GM12878 (cell line): ENCODE measurements around the gene STK40. TPM values are rescaled to one million over a fixed set of nuclear protein-coding genes. Genes with fewer than 3 reads are reported as not detected.

Experiments
- ATAC-seq: fragments of 200-7000 bp; cut with Tn5 transposase; 3 replicates; pipeline ENCODE4 v1.9.1; 2020; ENCODE audit warnings: mild to moderate bottlenecking, moderate library complexity
- BruUV-seq: library from RNA; stranded (reverse); fragments of 400-500 nt; replicated peaks from 2 replicates; lab custom pipeline; 2021; lab: Mats Ljungman, UMichigan
- CTCF ChIA-PET: fragments of 300-600 bp; sonication (Branson Sonifier 250); formaldehyde crosslinking; extraction: SDS; loops from one replicate; lab custom pipeline; 2021; ENCODE audit warnings: inconsistent platforms; lab: Yijun Ruan, JAX
- POLR2A ChIA-PET: fragments of 350-600 bp; formaldehyde crosslinking; extraction: SDS; loops from one replicate; lab custom pipeline; 2021; ENCODE audit warnings: inconsistent platforms; lab: Charles Lee
- RAD21 ChIA-PET: fragments of 300-600 bp; sonication (Branson Sonifier 250); formaldehyde crosslinking; loops from one replicate; lab custom pipeline; 2023; ENCODE audit warnings: antibody characterized with exemption; ENCODE audit not compliant: unreplicated experiment; lab: Charles Lee
- SMC1A ChIA-PET: fragments of 300-600 bp; sonication (Branson Sonifier 250); formaldehyde crosslinking; loops from one replicate; lab custom pipeline; 2023; ENCODE audit not compliant: unreplicated experiment, uncharacterized antibody; lab: Charles Lee
- DNase-seq: peaks from one replicate; pipeline ENCODE4 v3.0.0-alpha.2; 2011; ENCODE audit warnings: low read depth, low spot score
- FAIRE-seq: peaks from 3 replicates; lab custom pipeline; 2011; peaks lifted over from hg19 to GRCh38; lab: Jason Lieb, UNC
- H2AFZ ChIP-seq: 2 replicates; pipeline ENCODE4 v1.6.0; 2011; ENCODE audit warnings: low read depth, low read length, control low read depth; ENCODE audit not compliant: control insufficient read depth
- H3K27ac ChIP-seq: 2 replicates; pipeline ENCODE4 v1.5.1; 2011; ENCODE audit warnings: control low read depth; ENCODE audit not compliant: control insufficient read depth, insufficient read depth
- H3K27me3 ChIP-seq, 2 experiments: replicated peaks in 1 of 2; 2 replicates each; pipeline versions ENCODE4 v1.6.0 to v1.6.1; 2011; ENCODE audit warnings: low read length in 1 of 2; ENCODE audit not compliant: control insufficient read depth in 2 of 2, insufficient read depth in 2 of 2
- H3K36me3 ChIP-seq, 2 experiments: 2 replicates each; pipeline ENCODE4 v1.5.1; 2011; ENCODE audit warnings: low read length in 1 of 2; ENCODE audit not compliant: control insufficient read depth in 2 of 2, insufficient read depth in 2 of 2
- H3K4me1 ChIP-seq: 2 replicates; pipeline ENCODE4 v1.6.1; 2011; ENCODE audit warnings: mild to moderate bottlenecking, low read length, moderate library complexity, mixed read lengths; ENCODE audit not compliant: control insufficient read depth, insufficient read depth
- H3K4me2 ChIP-seq: 2 replicates; pipeline ENCODE4 v1.6.0; 2011; ENCODE audit warnings: control low read depth; ENCODE audit not compliant: control insufficient read depth, insufficient read depth
- H3K4me3 ChIP-seq: fragments of 200-600 bp; sonication (generic); 2 replicates; pipeline ENCODE4 v1.5.1; 2016
- H3K79me2 ChIP-seq: 2 replicates; pipeline ENCODE4 v1.6.0; 2011; ENCODE audit warnings: low read length; ENCODE audit not compliant: control insufficient read depth, insufficient read depth
- H3K9ac ChIP-seq: 2 replicates; pipeline ENCODE4 v1.8.0; 2011; ENCODE audit warnings: low read length, control low read depth, mixed read lengths; ENCODE audit not compliant: control insufficient read depth, insufficient read depth
- H3K9me3 ChIP-seq: replicated peaks from 3 replicates; pipeline ENCODE4 v1.5.1; 2011; ENCODE audit warnings: mild to moderate bottlenecking, low read length; ENCODE audit not compliant: control insufficient read depth, insufficient read depth
- H4K20me1 ChIP-seq: 2 replicates; pipeline ENCODE4 v1.6.0; 2011; ENCODE audit not compliant: control insufficient read depth, insufficient read depth
- BCL11A ChIP-seq: IDR thresholded peaks from 2 replicates; pipeline ENCODE4 v1.6.1; 2011; ENCODE audit warnings: low read depth, low read length
- E4F1 ChIP-seq: fragments of 450-650 bp; IDR thresholded peaks from 2 replicates; pipeline ENCODE4 v1.6.1; 2018; ENCODE audit warnings: borderline replicate concordance, mild to moderate bottlenecking; ENCODE audit not compliant: partially characterized antibody
- ELK1 ChIP-seq: IDR thresholded peaks from 2 replicates; pipeline ENCODE4 v1.6.1; 2012; ENCODE audit warnings: low read depth, low read length, improper control_type of control experiment
- FOXM1 ChIP-seq: IDR thresholded peaks from 2 replicates; pipeline ENCODE4 v1.6.1; 2012; ENCODE audit warnings: low read depth, mild to moderate bottlenecking, inconsistent platforms, low read length, moderate library complexity
- PAX5 ChIP-seq: IDR thresholded peaks from 2 replicates; pipeline ENCODE4 v1.6.1; 2011; ENCODE audit warnings: low read depth, low read length, borderline replicate concordance
- SUZ12 ChIP-seq: fragments of 200-600 bp; sonication (generic); IDR thresholded peaks from one replicate; pipeline ENCODE4 v1.6.1; 2018; ENCODE audit warnings: antibody characterized with exemption, mild to moderate bottlenecking; ENCODE audit not compliant: unreplicated experiment
- USF2 ChIP-seq: IDR thresholded peaks from 2 replicates; pipeline ENCODE4 v1.6.1; 2011; ENCODE audit warnings: low read depth, low read length, improper control_type of control experiment, borderline replicate concordance
- WGBS: methylation state at CpG from one replicate; pipeline ENCODE4 v1.1.6; 2016; ENCODE audit warnings: low lambda C conversion rate; ENCODE audit not compliant: insufficient replicate concordance, insufficient coverage; ENCODE audit errors: missing lambda C conversion rate; 5-methylcytosine and 5-hydroxymethylcytosine counted together
- in situ Hi-C: fragments of 300-500 bp; cut with MboI; formaldehyde crosslinking; loops from 9 replicates; pipeline ENCODE4 v1.14.3; 2018; ENCODE audit warnings: mixed read lengths
- intact Hi-C: fragments of 100-400 bp; cut with micrococcal nuclease; formaldehyde crosslinking; loops from one replicate; pipeline ENCODE4 v1.14.2; 2022; ENCODE audit not compliant: unreplicated experiment
- polyA plus RNA-seq, 11 experiments: library from polyadenylated mRNA; depleted of rRNA in 4 of 11; unstranded in 6 of 11; stranded (reverse) in 5 of 11; fragments of >200 nt; fragmentation: Nextera tagmentation in 4 of 11; fragmentation: Illumina TruSeq in 1 of 11; extraction: Ambion mirVana in 4 of 11; extraction: Trizol in 1 of 11; gene quantifications; 1 replicate in 1 of 11; 2 replicates in 10 of 11; pipeline versions ENCODE4 v1.2.1 to v1.2.3, GENCODE V29; 2011 to 2016; ENCODE audit warnings: inconsistent platforms in 2 of 11, missing spikeins in 2 of 11, low read depth in 1 of 11
- total RNA-seq, 4 experiments: library from RNA; depleted of rRNA in 3 of 4; stranded (reverse); fragments of >200 nt in 3 of 4; fragmentation: Illumina TruSeq in 1 of 4; extraction: Trizol in 1 of 4; gene quantifications; 2 replicates each; pipeline versions ENCODE4 v1.2.1 to v1.2.3, GENCODE V29; 2013 to 2021
- TF ChIP-seq, protein P1 (sequence below): IDR thresholded peaks from 2 replicates; pipeline ENCODE4 v1.6.1; 2011; ENCODE audit warnings: borderline replicate concordance, low read depth, mild to moderate bottlenecking, moderate library complexity, mixed read lengths, low read length; ENCODE audit not compliant: insufficient read depth; ENCODE audit errors: extremely low read length

Gene STK40
- total and polyA plus RNA-seq, 10 of the 15 experiments (the other 5 are each of a cell fraction or from before 2014, with no cell fraction given) = 0.27 to 51.0 (median 29.5) TPM

GRCh38 chr1:36297062-36297461, 88.7 kb downstream of the STK40 start:
- DNase-seq = no peak
- TF ChIP-seq FOXM1 = no peak
- H3K4me3 ChIP-seq = no peak overlapping the region
- RAD21 ChIA-PET = interaction anchor here (0.7 kb wide), 1 partner anchor 141 kb away, joined by 3 read pairs; no protein-coding TSS in a partner anchor
- H4K20me1 ChIP-seq = no peaks in the 10 kb centered on the region
- POLR2A ChIA-PET = interaction anchor here (0.6 to 1.2 kb wide), 2 partner anchors 9 to 46 kb away, joined by 3 to 4 read pairs; partner anchors contain the start of gene SH3D21
- no peak overlapping the region for H3K9ac ChIP-seq
- H3K4me1 ChIP-seq = no peaks in the 10 kb centered on the region
- no peak overlapping the region for H2AFZ ChIP-seq
- no peaks in the 10 kb centered on the region for H3K79me2 ChIP-seq
- CTCF ChIA-PET = no interaction called here
- SMC1A ChIA-PET = interaction anchor here (1.2 kb wide), 1 partner anchor 10 kb away, joined by 3 read pairs; no protein-coding TSS in a partner anchor
- no peaks in the 10 kb centered on the region for H3K27me3 ChIP-seq
- FAIRE-seq = no peak
- ATAC-seq = no peak
- in situ Hi-C loops = no loop called here
- no peaks in the 10 kb centered on the region for H3K9me3 ChIP-seq
- intact Hi-C loops = no loop called here
- no peak overlapping the region for H3K27ac ChIP-seq
- WGBS = 98% methylated on average over 2 of the region's 2 CpGs
- BruUV-seq = TSS peak; percentile 43
- H3K36me3 ChIP-seq = peaks cover 23 to 36% of the 10 kb centered on the region in 2 experiments
- H3K4me2 ChIP-seq = no peak overlapping the region

- H3K79me2 ChIP-seq = no peaks in the 10 kb centered on the region
- no peak overlapping the region for H3K9ac ChIP-seq
- no TSS peak for BruUV-seq
- H2AFZ ChIP-seq = no peak overlapping the region
- no peaks in the 10 kb centered on the region for H3K4me1 ChIP-seq
- DNase-seq (no peak), FAIRE-seq (no peak), ATAC-seq (no peak)
- RAD21 ChIA-PET = no interaction called here
- H3K9me3 ChIP-seq = no peaks in the 10 kb centered on the region
- no peak overlapping the region for H3K27ac ChIP-seq
- H3K27me3 ChIP-seq = no peaks in the 10 kb centered on the region
- H3K4me2 ChIP-seq = no peak overlapping the region
- no peaks in the 10 kb centered on the region for H4K20me1 ChIP-seq
- POLR2A ChIA-PET = interaction anchor here (0.6 kb wide), 1 partner anchor 1031 kb away, joined by 3 read pairs; no protein-coding TSS in a partner anchor
- intact Hi-C loops = no loop called here
- WGBS = 100% methylated on average over 2 of the region's 2 CpGs
- SMC1A ChIA-PET = no interaction called here
- H3K36me3 ChIP-seq = peaks cover 20 to 32% of the 10 kb centered on the region in 2 experiments
- in situ Hi-C loops = no loop called here
- CTCF ChIA-PET = interaction anchor here (0.6 kb wide), 1 partner anchor 10 kb away, joined by 5 read pairs; no protein-coding TSS in a partner anchor
- no peak overlapping the region for H3K4me3 ChIP-seq
- no peak for TF ChIP-seq E4F1
- no peak for TF ChIP-seq BCL11A
- no peak for TF ChIP-seq ELK1
- no peak for TF ChIP-seq USF2
- TF ChIP-seq PAX5 = no peak
- TF ChIP-seq SUZ12 = no peak
- TF ChIP-seq, protein P1, sequence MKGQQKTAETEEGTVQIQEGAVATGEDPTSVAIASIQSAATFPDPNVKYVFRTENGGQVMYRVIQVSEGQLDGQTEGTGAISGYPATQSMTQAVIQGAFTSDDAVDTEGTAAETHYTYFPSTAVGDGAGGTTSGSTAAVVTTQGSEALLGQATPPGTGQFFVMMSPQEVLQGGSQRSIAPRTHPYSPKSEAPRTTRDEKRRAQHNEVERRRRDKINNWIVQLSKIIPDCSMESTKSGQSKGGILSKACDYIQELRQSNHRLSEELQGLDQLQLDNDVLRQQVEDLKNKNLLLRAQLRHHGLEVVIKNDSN = no peak
Observed at GRCh38 chr1:36295390-36295789, 90.3 kb downstream of the STK40 start.
